Activated CD4-positive, CD25-positive, alpha-beta regulatory T cell (primary cell): ENCODE data around the gene SND1.
"Not testable (repeated sequence)": the region's sequence is repeated elsewhere in the genome, so short reads cannot be mapped to it uniquely, and the experiment has no call there.

Experiments
- DNase-seq, 4 experiments: peaks; one replicate each; lab custom pipeline; 2025; lab: John Stamatoyannopoulos, UW

Gene SND1

GRCh38 chr7:127959770-127960169 lies 307.8 kb downstream of the SND1 start:
- DNase-seq = no peak

DNA sequence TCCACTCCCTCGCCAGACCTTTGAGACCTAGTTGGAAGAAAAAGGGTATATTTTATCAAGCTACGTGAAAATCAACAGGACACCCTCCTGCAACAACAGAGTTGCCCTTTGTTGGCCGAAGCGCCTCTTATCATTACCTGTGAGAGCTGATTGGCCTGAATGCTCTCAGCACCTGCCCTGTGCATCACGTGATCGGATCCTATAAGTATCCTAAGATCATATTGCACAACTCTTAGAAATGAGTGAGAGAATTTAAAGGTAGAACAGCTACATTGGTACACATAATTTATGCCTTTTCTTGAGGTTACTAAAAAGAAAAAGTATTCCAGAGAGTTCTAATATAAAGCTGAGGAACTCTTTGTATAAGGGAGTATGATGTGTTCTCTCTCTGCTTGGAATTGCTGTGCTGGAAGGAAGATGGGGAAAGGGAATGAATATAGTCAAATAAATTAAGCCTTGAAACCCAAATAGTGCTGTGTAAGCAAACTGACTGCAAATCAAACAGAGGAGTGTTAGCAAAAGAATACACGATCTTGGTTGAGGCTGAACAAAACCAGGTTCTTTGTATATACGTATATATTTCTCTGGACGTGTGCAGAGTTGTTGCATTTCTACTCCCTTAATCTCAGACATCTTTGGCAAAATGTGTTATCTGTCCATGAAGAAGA lies 309.9 kb downstream of the SND1 start:
- no peak for DNase-seq

- no peak for DNase-seq
Measured at GRCh38 chr7:127962589-127963361, 310.8 kb downstream of the SND1 start.

GRCh38 chr7:127963850-127964249 lies 311.9 kb downstream of the SND1 start:
- DNase-seq = not testable (repeated sequence)

- DNase-seq = no peak
Measured at GRCh38 chr7:127967281-127967680, 315.3 kb downstream of the SND1 start.

DNA sequence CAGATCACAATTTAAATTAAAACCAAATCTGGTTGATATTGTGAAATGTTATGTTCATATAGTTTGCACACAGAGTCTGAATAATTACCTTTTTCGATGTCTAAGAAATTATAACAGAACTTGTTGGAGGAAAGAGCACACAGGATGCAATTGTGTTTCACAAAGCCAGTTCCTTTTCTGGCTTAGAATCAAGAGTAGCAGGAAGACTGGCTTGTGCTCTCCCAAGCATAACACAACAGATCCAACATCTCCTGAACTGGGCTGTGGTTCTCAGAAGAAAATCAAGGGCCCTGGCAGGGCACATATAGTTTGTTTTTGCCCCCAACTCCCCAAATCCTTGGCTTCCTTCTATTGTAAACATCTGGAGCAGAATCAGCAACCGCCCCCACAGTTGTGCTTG lies 316.6 kb downstream of the SND1 start:
- no peak for DNase-seq

DNA sequence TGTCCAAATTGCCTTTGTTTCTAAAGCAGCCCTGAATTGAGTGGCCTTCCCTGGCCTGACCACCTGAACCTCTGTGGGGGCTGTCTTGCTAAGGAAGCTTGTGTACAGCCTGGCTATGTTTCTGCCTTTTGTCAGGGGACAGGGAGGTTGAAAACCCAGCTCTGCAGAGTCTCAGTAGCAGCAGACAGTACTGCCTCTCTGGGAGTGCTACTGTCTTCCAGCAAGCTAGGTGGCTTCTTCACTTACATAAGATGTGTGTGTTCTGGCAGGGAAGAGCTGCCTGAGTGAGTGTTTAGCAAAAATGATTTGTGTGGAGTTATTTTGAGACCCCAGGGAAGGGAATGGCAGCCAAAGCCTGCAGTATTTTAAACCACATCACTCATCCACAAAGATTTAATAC lies 321.8 kb downstream of the SND1 start:
- DNase-seq = no peak

DNA sequence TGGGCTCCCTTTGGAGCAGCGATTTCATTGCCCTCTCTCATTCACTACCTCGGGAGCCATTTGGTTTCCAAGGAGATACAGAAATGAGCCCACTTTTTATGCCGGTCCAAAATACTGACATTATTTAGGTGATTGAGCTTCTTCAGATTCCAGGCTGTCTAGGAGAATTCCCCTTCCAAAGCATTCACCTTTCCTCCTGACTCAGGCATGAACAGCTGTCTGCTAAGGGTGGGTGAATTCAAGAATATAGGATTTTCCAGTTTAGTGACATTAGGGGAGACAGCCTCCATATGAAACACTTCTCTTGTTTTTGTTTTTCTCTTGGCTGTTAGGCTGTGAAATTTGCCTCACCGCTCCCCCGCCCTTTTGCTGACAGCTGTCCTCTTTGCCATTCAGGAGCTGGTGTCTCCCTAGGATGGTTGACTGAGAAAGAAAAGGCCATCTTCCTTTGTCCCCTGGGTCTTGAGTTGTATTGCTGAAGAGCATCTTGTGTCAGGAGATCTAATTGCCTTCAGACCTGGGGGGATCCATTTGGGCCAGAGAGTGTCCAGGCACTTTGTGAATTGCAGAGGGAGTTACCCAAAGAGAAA lies 322.5 kb downstream of the SND1 start:
- no peak for DNase-seq

- DNase-seq = no peak
Measured at GRCh38 chr7:127976056-127976737, 324.2 kb downstream of the SND1 start.

DNA sequence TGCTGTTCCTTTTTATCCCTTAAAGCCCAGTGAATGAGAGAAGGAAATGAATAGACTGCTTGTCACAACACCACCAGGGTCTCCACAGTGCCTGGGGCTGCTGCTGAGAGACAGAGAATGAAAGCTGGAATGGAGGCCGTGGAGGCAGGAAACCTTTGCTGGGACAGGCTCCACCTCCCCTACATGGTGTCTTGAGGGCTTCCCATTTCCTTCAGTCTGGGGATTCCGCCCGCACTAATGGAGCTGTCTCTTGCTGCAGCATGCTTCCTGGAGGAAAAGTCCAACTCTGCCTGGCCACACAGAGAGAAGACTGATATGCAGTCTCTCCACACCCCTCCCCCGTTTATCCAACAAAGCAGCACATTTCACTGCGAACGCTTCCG lies 324.7 kb downstream of the SND1 start:
- DNase-seq = no peak

DNA sequence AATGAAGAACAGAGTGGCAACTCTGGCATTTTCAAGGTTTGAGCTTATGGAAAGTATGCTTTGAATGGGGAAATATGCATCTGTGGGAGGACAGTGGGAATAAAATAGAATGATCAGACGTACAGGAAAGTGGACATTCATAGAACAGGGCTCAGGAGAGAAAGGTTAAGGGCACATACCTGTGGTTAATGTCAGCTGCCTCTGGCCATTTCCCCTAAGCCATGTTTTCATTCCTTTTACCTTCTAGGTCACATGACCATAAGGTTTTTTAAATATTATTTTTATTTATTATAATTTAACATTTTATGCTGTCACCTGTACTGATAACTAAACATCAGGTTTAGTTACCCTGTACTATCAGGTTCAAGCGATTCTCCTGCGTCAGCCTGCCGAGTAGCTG lies 326.4 kb downstream of the SND1 start:
- no peak for DNase-seq

GRCh38 chr7:127979113-127979727 lies 327.2 kb downstream of the SND1 start:
- no peak for DNase-seq

DNA sequence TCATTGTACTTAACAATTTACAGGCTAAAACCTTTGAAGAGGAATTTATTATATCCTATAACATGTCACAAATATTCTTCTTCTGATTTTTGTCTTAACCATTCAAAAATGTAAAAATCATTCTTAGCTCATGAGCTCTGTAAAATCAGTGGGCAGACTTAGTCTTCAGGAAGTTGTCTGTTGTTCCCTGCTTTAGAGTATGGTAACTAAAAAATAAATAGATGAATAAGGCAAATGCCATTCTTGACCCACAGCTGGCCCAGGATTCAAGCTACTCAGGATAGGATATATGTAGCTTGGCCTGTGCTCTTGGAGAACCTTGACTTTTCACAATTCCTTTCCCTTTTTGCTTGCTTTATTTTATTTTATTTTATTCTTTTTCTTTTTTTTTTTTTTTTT lies 327.7 kb downstream of the SND1 start:
- no peak for DNase-seq

DNA sequence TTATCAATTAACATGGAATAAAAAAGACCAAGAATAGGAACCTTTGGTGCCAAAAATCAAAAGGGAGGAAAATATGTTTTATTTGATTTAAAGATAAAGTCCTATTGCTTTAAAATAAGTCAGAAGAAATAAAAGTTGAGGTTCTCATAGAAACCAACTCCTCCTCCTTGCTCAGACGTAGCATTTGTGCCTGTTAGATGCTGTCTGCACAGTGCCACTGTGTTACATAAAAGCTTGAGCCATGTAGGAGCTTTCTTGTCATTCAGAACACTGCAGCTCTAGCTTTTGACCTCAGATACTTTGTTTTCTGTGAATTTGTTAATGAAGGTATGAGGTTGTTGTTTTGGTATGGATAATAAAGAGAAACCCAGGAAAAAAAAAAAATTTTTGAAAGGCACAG lies 328.9 kb downstream of the SND1 start:
- no peak for DNase-seq

DNA sequence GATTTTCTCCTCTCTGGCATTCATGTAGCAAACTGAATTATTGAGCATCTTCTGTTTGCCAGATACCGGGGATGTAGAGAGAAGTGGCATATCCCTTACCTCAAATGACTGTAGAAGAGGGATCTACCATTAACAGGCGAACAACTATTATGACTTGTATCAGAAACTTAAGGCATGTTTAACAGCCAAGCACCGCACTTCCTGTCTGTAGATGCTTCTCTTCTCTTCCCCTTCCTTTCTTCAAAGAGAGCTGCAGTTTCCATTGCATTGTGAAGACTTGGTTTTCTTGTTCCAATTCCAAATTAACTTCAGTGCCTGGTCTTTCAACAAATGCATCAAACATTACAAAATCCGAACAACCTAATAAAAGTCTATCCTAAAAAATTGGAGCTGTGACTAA lies 330.0 kb downstream of the SND1 start:
- no peak for DNase-seq

- DNase-seq = no peak
Measured at GRCh38 chr7:127983804-127984332, 331.9 kb downstream of the SND1 start.

- DNase-seq = no peak
Measured at GRCh38 chr7:127986581-127987521, 334.9 kb downstream of the SND1 start.

- no peak for DNase-seq
Measured at GRCh38 chr7:127988751-127989150, 336.8 kb downstream of the SND1 start.

DNA sequence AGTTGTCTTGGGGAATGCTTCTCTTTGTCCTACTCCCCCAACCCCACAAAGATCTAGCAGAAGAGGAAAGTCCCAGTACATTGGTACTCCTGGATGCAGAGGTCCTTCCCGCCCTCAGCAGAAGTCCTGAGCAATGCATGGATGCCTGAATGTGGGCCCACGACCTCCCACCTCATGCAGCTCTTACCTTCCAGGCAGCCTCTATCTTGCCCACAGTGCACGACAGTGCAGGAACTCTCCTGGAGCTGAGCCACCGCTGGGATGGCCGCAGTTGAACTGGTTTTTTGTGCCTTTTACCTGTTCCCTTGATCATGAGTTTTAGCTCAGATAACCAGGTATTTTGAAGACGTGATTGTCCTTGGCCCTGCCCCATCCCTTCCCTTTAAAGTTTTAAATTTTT lies 341.3 kb downstream of the SND1 start:
- no peak for DNase-seq

DNA sequence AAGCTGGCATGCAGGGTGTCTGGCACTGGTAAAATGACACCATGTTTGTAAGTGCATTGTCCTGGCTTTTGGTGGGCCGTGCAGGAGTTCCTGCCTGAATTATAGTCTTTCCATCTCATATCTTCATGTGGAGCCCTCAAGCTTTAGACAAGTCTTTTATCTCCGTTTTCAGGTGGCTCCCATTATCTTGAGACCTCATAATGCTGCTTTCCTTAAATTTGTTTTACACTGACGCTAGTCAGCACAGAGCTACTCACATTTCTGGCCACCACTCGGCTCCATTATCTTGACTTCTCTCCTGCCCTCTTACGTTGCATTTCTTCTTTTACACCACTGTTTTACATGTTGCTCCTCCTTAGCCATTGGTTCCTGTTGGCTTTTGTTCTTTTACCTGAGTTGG lies 342.0 kb downstream of the SND1 start:
- DNase-seq = no peak
